MM.1S (cell line): ENCODE results near the gene ZSCAN21.

Experiments used
- DNase-seq: peaks from one replicate; pipeline ENCODE4 v3.0.0-alpha.2; 2015
- H2AFZ ChIP-seq: fragments of 300-600 bp; sonication (generic); 2 replicates; pipeline ENCODE4 v1.6.0; 2016; ENCODE audit warnings: antibody characterized with exemption, low read length
- H3F3A ChIP-seq: fragments of 300-600 bp; sonication (generic); 2 replicates; pipeline ENCODE4 v1.6.1; 2016; ENCODE audit warnings: mild to moderate bottlenecking, antibody characterized with exemption, low read length, moderate library complexity, mixed read lengths; ENCODE audit not compliant: insufficient read depth
- H3K27ac ChIP-seq: fragments of 300-600 bp; sonication (generic); 2 replicates; pipeline ENCODE4 v1.5.1; 2016; ENCODE audit warnings: mild to moderate bottlenecking, low read length
- H3K27me3 ChIP-seq: fragments of 300-600 bp; sonication (generic); replicated peaks from 2 replicates; pipeline ENCODE4 v1.6.0; 2016; ENCODE audit warnings: low read length; ENCODE audit not compliant: insufficient read depth
- H3K36me3 ChIP-seq: fragments of 300-600 bp; sonication (generic); replicated peaks from 2 replicates; pipeline ENCODE4 v1.6.1; 2016; ENCODE audit warnings: mild to moderate bottlenecking, low read length, mixed read lengths; ENCODE audit not compliant: insufficient read depth
- H3K4me1 ChIP-seq: fragments of 300-600 bp; sonication (generic); 2 replicates; pipeline ENCODE4 v1.6.1; 2016; ENCODE audit warnings: low read length, mixed read lengths
- H3K4me2 ChIP-seq: fragments of 300-600 bp; sonication (generic); 2 replicates; pipeline ENCODE4 v1.6.0; 2016; ENCODE audit warnings: low read depth, low read length
- H3K4me3 ChIP-seq: fragments of 300-600 bp; sonication (generic); 2 replicates; pipeline ENCODE4 v1.5.1; 2016; ENCODE audit warnings: low read length, mixed read lengths
- H3K79me2 ChIP-seq: fragments of 300-600 bp; sonication (generic); 2 replicates; pipeline ENCODE4 v1.6.1; 2016; ENCODE audit warnings: mixed run types, low read length, mixed read lengths
- H3K9ac ChIP-seq: fragments of 300-600 bp; sonication (generic); 2 replicates; pipeline ENCODE4 v1.6.1; 2016; ENCODE audit warnings: low read length, mixed read lengths
- H3K9me2 ChIP-seq: fragments of 300-600 bp; sonication (generic); replicated peaks from 2 replicates; pipeline ENCODE4 v1.6.1; 2016; ENCODE audit warnings: mild to moderate bottlenecking, low read length, mixed read lengths; ENCODE audit not compliant: insufficient read depth
- H3K9me3 ChIP-seq: fragments of 300-600 bp; sonication (generic); replicated peaks from 2 replicates; pipeline ENCODE4 v1.6.1; 2016; ENCODE audit warnings: mild to moderate bottlenecking, low read length, mixed read lengths; ENCODE audit not compliant: insufficient read depth
- H4K20me1 ChIP-seq: fragments of 300-600 bp; sonication (generic); 2 replicates; pipeline ENCODE4 v1.6.1; 2016; ENCODE audit warnings: mild to moderate bottlenecking, low read length, moderate library complexity, mixed read lengths; ENCODE audit not compliant: insufficient read depth
- CTCF ChIP-seq: fragments of 300-600 bp; sonication (generic); IDR thresholded peaks from 2 replicates; pipeline ENCODE4 v1.5.1; 2016; ENCODE audit warnings: antibody characterized with exemption, low read length, mixed read lengths
- EZH2 ChIP-seq: fragments of 300-600 bp; sonication (generic); optimal IDR thresholded peaks from 2 replicates; pipeline ENCODE3; 2017; ENCODE audit warnings: low read depth, mild to moderate bottlenecking, antibody characterized with exemption, low read length, mixed read lengths
- EZH2phosphoT487 ChIP-seq: fragments of 300-600 bp; sonication (generic); IDR thresholded peaks from 2 replicates; pipeline ENCODE4 v1.6.1; 2018; ENCODE audit warnings: antibody characterized with exemption, low read length

The ZSCAN21 gene

GRCh38 chr7:100111156-100111555, 61.6 kb downstream of the ZSCAN21 start:
- no peak overlapping the region for H3K4me2 ChIP-seq
- no peak overlapping the region for H3K4me3 ChIP-seq
- no peaks in the 10 kb centered on the region for H3K27me3 ChIP-seq
- H3K4me1 ChIP-seq, result no peaks in the 10 kb centered on the region
- no peaks in the 10 kb centered on the region for H3K9me3 ChIP-seq
- H3K9ac ChIP-seq, result no peak overlapping the region
- no peaks in the 10 kb centered on the region for H3F3A ChIP-seq
- DNase-seq, result no peak
- H3K9me2 ChIP-seq, result no peaks in the 10 kb centered on the region
- TF ChIP-seq CTCF (no peak), EZH2 (no peak), EZH2phosphoT487 (no peak)
- no peaks in the 10 kb centered on the region for H3K79me2 ChIP-seq
- H3K27ac ChIP-seq, result no peak overlapping the region
- no peak overlapping the region for H2AFZ ChIP-seq
- no peaks in the 10 kb centered on the region for H3K36me3 ChIP-seq
- no peaks in the 10 kb centered on the region for H4K20me1 ChIP-seq

GRCh38 chr7:100111914-100112313, 62.3 kb downstream of the ZSCAN21 start:
- no peak for TF ChIP-seq CTCF
- TF ChIP-seq EZH2, result no peak
- no peak for TF ChIP-seq EZH2phosphoT487
- Histone ChIP-seq H3K36me3 (no peaks in the 10 kb centered on the region), H3F3A (no peaks in the 10 kb centered on the region)

More at GRCh38 chr7:100111914-100112313, 62.3 kb downstream of the ZSCAN21 start:
- H3K27me3 ChIP-seq, result no peaks in the 10 kb centered on the region
- H3K4me2 ChIP-seq, result no peak overlapping the region
- no peaks in the 10 kb centered on the region for H3K4me1 ChIP-seq
- no peak overlapping the region for H3K9ac ChIP-seq
- no peaks in the 10 kb centered on the region for H3K9me2 ChIP-seq
- no peak overlapping the region for H3K4me3 ChIP-seq
- H3K27ac ChIP-seq, result no peak overlapping the region
- no peaks in the 10 kb centered on the region for H4K20me1 ChIP-seq
- H3K9me3 ChIP-seq, result no peaks in the 10 kb centered on the region
- no peaks in the 10 kb centered on the region for H3K79me2 ChIP-seq
- no peak for DNase-seq
- H2AFZ ChIP-seq, result no peak overlapping the region
